GM10266 (cell line): ENCODE measurements around the gene MAGEC1.

Source experiments
- DNase-seq: peaks from one replicate; pipeline ENCODE4 v3.0.0; 2012; ENCODE audit errors: extremely low spot score
- CTCF ChIP-seq: IDR thresholded peaks from 2 replicates; pipeline ENCODE4 v1.5.1; 2012; ENCODE audit warnings: mild to moderate bottlenecking, low read depth; ENCODE audit not compliant: control insufficient read depth, insufficient read depth; ENCODE audit errors: missing control alignments

Gene MAGEC1

GRCh38 chrX:141917801-141918200 lies 14.1 kb downstream of the MAGEC1 start:
- no peak for TF ChIP-seq CTCF

GRCh38 chrX:141924293-141924692 lies 20.6 kb downstream of the MAGEC1 start:
- no peak for DNase-seq
- TF ChIP-seq CTCF, result no peak

More at GRCh38 chrX:141917801-141918200, 14.1 kb downstream of the MAGEC1 start:
- no peak for DNase-seq

GRCh38 chrX:141928432-141928831 lies 24.7 kb downstream of the MAGEC1 start:
- no peak for TF ChIP-seq CTCF
- DNase-seq, result no peak

GRCh38 chrX:141934059-141934641 lies 30.5 kb downstream of the MAGEC1 start:
- DNase-seq, result no peak

GRCh38 chrX:141935645-141936044 lies 32.0 kb downstream of the MAGEC1 start:
- DNase-seq, result no peak
- TF ChIP-seq CTCF, result no peak

More at GRCh38 chrX:141934059-141934641, 30.5 kb downstream of the MAGEC1 start:
- no peak for TF ChIP-seq CTCF

GRCh38 chrX:141936080-141936479 lies 32.4 kb downstream of the MAGEC1 start:
- no peak for TF ChIP-seq CTCF
- DNase-seq, result no peak

- DNase-seq, result no peak
- no peak for TF ChIP-seq CTCF
Observed at GRCh38 chrX:141941234-141941633, 37.5 kb downstream of the MAGEC1 start.
